ENCODE data around the gene LIPA.
A peak's percentile ranks its signal among the peaks of the same experiment; 100 is the strongest.
"Not testable (repeated sequence)": the region's sequence is repeated elsewhere in the genome, so short reads cannot be mapped to it uniquely, and the experiment has no call there.

Gene LIPA

DNA sequence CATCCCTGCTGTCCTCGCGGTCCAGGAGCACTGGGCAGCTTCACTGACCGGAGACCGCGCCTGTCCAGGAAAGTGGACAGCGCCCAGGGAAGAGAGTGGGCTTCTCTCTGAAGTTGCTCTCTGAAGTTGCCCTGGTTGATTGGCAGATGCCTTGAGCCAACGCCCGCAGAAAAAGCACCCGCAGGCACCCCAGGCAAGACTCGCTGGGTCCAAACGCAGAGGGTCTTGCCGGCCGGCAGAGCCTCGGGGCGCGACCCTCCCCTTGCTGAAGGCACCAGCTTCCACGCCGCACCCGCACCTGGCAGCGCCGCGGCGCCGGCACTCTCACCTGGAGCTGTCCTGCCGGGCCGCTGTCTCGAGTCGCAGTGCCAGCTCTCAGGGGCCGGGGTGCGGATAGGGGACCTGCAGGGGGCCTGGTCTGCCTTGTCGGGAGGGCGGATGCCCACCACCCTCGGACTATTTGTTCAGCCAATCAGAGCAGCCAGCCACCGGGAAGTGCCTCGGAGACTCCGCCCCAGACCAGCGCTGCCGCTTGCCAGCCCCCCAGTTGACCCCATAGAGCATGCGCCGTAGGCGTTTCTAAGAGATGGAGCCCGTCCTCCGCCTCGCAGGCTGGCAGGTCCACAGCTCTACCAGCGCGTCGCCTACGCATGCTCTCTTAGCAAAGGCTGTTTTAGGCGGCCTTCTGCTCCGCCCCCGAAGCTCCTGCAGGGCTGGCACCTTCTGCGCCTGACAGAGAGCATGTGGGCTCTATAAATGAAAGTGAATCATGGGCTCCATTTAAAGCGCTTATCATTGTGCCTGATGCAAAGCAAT lies at the start of gene LIPA:
Gene LIPA (minus strand): TSS at position 367 of the 816 bp plus-strand sequence. CDS start 4,127 bp downstream, outside the sequence.
- DNase-seq, result peak; percentile 82 to 96

GRCh38 chr10:89301232-89301631 lies 49.7 kb upstream of the LIPA start:
- DNase-seq, result no peak

DNA sequence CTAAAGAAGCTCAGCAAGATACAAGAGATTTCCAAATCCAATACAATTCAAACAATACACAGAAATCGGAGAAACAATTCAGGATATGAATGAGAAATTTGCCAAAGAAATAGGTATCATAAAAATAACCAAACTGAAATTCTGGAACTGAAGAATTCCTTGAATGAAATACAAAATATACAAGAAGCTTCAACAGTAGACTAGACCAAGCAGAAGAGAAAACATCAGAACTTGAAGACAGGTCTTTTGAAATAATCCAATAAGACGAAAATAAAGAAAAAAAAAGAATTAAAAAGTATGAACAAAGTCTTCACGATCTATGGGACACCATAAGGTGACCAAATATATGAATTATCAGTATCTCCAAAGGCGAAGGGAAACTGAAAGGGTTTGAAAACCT lies 47.5 kb upstream of the LIPA start:
- DNase-seq, result no peak

DNA sequence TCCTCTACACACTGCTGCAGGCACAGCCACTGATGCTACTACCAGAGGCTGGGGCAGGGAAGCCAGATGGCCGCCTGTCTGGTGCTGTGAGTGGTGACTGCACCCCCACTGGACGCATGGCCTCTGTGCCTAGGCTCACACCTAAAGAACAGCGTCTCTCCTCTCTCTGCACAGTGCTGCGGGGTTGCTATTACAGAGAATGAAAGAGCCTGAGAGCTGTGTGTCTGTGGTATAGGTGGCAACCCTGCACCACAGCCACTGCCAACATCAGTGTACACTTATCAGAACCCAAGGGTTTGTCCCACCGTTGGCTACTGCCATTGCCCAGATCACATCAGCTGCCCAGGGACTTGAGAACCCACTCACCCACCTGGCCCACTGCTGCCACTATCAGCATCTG lies 46.2 kb upstream of the LIPA start:
- DNase-seq, result no peak

DNA sequence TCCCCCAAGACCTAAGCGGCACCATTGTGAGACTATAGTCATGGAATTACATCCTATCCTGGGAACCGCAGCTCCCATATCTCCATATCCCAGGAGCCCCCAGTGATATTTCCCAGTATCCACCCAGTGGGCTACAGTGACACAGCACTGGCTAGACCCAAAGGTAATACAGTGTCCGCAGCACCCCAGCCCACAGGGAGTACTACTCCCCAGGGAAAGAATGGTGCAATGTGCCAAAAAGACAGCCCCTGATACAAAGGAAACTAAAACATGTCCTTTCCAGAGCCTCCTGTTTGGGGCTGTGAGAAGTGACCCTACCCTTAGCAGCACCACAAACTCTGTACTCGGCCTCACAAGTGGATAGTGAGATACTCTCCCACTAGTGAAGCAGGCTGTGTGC lies 45.8 kb upstream of the LIPA start:
- DNase-seq, result no peak

DNA sequence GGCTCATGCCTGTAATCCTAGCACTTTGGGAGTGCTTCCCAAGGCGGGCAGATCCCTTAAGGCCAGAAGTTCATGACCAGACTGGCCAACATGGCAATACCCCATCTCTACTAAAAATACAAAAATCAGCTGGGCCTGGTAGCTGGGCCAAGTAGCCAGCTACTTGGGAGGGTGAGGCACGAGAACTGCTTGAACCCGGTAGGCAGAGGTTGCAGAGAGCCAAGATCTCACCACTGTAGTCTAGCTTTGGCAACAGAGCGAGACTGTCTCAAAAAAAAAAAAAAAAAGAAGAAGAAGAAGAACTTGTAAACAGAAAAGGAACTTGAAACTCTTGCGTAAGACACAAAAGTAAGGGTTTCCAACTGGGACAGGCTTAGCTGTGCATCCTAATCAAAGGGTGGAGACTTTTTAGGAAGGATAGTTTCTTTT lies 44.7 kb upstream of the LIPA start:
- DNase-seq, result no peak

DNA sequence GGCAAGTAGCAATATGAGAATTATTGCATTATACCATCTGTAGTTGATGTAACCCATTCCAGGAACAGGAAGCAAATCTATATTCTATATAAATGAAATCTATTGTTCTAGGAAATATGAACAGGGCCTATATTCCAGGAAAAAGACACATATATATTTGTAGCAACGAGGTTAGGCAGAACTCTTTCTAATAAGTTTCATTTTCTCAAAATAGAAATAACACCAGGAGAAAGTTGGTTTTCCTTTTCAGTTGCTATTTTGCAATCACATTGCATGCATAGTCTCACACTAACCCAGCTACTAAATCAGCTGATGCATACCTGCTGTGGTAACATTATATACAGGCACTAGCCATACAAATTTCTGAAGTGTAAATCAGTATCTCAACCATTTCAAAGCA lies 44.0 kb upstream of the LIPA start:
- DNase-seq, result no peak

DNA sequence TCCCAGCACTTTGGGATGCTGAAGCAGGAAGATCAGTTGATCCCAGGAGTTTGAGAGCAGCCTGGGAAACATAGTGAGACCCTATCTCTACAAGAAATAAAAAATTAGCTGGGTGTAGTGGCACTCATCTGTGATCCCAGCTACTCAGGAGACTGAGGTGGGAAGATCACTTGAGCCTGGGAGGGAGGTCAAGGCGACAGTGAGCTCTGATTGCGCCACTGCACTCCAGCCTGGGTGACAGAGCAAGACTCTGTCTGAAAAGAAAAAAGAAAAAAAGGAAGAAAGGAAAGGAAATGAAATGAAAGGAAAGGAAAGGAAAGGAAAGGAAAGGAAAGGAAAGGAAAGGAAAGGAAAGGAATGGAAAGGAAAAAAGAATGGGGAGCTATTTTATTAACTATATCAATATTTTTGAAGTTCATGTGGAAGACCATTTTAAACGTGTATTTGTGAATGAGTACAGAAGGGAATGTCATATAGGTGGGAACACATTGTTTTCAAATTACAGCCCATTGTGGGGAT lies 43.2 kb upstream of the LIPA start:
- no peak for DNase-seq

DNA sequence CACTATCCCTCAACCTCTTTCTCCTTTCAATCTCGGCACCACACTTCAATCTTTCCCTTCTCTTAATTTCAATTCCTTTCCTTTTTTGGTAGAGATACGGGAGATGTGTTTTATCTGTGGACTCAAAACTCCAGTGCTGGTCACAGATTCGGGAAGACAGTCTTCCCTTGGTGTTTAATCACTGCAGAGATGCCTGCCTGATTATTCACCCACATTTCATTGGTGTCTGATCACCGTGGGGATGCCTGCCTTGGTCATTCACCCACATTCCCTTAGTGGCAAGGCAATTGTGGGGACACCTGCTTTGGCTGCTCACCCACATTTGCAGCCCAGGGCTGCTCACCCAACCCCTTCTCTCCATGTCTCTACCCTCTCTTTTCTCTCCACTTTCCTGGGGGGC lies 33.7 kb upstream of the LIPA start:
- DNase-seq, result not testable (repeated sequence)

DNA sequence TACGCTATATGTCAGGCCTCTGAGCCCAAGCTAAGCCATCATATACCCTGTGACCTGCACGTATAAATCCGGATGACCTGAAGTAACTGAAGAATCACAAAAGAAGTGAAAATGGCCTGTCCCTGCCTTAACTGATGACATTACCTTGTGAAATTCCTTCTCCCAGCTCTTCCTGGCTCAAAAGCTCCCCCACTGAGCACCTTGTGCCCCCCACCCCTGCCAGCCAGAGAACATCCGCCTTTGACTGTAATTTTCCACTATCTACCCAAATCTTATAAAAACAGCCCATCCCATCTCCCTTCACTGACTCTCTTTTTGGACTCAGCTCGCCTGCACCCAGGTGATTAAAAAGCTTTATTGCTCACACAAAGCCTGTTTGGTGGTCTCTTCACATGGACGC lies 33.1 kb upstream of the LIPA start:
- not testable (repeated sequence) for DNase-seq

DNA sequence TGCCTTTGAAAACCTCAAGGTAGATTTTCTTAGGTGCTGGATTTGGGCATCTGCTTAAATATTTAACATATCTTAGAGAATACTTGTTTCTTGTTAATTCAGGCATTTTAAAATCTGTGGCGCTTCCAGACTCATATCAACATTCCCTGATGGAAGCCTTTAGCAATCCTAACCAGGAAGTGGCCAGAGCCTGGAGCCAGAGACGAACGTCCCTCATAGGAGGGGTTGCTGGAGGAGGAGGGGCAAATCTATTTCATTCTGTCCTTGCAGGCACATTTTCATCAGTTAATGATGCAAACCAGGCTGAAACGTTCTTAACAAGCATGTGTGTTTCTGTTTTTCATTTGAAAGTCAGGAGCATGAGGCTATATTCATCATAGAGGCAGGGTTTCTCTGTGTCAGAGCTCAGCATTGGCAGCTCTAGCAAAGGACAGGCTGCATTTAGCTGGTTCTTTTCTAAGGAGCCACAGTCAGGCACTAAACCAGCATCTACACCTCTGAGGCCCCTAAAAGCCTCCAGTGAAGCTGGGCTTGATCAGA lies 32.4 kb upstream of the LIPA start:
- peak in 1 of 2 experiments; percentile 87 for DNase-seq

DNA sequence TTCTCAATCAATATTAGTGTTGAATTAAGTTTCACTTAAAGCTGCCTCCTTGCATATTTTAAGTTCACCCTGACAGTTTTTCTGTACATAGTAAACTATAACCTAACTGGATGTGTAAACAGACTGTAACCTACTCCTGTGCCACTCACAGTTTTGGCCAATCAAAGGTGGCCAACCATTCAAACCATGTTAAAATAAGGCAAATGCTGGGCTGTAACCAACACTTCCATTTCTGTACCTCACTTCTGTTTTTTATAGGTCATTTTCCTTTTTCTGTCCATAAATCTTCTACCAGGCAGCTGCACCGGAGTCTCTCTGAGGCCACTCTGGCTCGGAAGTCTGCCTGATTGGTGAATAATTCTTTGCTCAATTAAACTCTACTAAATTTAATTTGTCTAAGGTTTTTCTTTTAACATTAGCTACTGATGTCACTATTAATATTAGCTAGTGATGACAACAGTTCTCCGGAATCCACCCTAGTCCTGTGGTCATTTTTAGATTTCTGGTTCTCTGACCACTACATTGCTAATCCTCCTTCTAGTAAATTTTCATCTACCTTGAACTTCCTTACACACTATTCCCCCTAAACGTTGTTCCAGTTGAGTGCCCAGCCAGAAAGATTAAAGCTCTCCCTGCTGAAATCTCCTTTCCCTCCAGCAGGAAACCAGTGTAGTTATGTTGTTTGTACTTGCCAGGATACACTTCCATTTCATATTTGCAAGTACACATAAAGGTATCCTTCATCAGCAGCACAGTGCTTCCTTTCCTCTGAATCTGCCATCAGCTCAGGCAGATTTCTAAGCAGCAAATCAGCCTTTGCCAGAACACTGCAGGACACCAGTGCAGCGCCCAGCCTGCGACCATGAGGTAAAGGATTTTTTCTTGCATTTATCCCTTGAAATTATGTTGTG lies 31.7 kb upstream of the LIPA start:
- DNase-seq, result peak; percentile 14 to 87

GRCh38 chr10:89281606-89282395 lies 30.2 kb upstream of the LIPA start:
- no peak for DNase-seq

- no peak for DNase-seq
Measured at GRCh38 chr10:89280508-89280907, 28.9 kb upstream of the LIPA start.

GRCh38 chr10:89279421-89279869 lies 27.9 kb upstream of the LIPA start:
- DNase-seq, result no peak

GRCh38 chr10:89278900-89279392 lies 27.4 kb upstream of the LIPA start:
- no peak for DNase-seq

DNA sequence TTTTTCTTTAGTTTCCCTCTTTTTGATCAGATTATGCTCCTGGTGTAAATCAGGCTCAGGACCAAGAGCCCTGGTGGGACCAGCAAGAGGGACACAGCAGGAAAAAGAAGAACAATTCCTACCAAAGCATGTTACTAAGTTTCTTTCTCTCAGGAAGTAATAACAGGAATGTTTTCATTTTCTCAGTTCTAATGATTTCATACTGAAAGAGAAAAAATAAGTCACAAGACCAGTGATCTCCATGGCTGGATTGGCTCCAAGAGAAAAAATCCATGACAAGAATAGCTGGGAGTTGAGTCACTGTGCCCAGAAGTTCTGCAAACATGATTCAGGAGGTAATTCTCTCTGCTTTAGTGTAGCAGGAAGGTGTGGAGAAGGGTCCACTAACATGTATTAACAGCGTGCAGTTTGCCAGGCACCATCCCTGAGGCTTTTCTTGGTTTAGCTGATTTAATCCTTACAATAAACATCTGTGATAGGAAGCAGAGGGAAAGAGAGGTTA lies 26.5 kb upstream of the LIPA start:
- DNase-seq, result no peak

DNA sequence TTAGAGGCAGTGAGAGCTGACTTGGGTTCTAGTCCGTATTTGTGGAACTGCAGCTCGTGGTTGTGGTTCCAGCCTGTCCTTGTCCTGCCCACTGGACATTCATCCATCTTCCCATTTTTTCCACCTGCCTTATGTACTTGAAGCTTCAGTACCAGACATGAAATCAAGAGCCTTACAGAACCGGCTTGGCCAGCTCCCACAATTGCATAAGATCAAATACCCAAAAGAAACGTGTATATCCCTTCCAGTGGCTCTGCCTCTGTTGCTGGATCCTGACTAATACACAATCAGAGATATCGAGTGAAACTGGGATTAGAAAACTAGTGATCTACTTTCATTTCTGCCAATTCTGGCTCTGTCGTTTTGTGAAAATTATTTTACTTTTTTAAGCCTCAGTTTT lies 23.8 kb upstream of the LIPA start:
- no peak for DNase-seq

- DNase-seq, result no peak
Measured at GRCh38 chr10:89274928-89275327, 23.4 kb upstream of the LIPA start.

DNA sequence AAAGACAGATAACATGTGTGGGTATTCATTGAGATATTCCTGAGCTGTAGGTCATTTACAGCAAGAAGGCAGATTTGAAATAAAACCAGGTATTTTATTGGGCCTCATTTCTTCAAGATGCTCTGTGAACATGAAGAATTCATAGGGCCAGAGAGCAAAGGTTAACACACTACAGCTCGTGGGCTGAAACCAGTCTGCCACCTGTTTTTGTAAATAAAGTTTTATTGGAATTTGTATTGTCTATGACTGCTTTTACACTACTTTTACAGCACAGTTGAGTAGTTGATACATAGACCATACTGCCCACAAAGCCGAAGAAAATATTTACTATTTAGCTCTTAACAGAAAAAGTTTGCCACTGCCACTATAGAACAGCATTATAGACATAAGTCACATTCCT lies 22.1 kb upstream of the LIPA start:
- DNase-seq, result no peak

DNA sequence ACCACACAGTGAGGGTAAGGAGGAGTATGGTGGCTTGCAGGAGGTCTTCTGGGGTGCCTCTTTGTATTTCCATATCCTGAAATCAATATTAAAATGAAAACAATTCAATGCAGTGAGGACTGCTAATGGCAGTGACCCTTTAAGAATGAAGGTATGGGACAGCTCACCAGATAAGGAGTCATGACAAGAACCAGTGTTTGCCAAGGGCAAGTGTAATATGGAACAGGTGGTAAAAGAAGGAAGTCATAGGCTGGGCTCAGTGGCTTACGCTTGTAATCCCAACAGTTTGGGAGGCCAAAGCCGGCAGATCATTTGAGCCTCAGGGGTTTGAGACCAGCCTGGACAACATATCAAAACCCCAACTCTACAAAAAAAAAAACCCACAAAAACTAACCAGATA lies 20.0 kb upstream of the LIPA start:
- no peak for DNase-seq

GRCh38 chr10:89270153-89270483 lies 18.5 kb upstream of the LIPA start:
- no peak for DNase-seq
